ENCODE data around the gene PREX1. TPM values are rescaled to one million over a fixed set of nuclear protein-coding genes. Genes with fewer than 3 reads are reported as not detected.

Gene PREX1
- total and polyA plus RNA-seq, 2 donors (not counting 1 experiment from before 2014, with no cell fraction given): 1.0 to 3.1 TPM

- no peak for DNase-seq (ENCODE audit: low read depth in 2 of 2)
- no peaks in the 10 kb centered on the region for H3K79me2 ChIP-seq (ENCODE audit: control insufficient read depth, insufficient read depth, low read length)
- no peaks in the 10 kb centered on the region for H3K27me3 ChIP-seq (ENCODE audit: control insufficient read depth, insufficient read depth, low read length)
- no peaks in the 10 kb centered on the region for H4K20me1 ChIP-seq (ENCODE audit: control insufficient read depth, extremely low read depth, insufficient read depth, low read length)
- H3K9ac ChIP-seq (ENCODE audit: insufficient read depth, low read length): no peak overlapping the region
- TF ChIP-seq EZH2 (IDR thresholded peaks at IDR 0.05; ENCODE audit: low read length, missing control alignments): no peak
- no peak for TF ChIP-seq CTCF (conservative IDR thresholded peaks at IDR 0.05 in 1 of 2, IDR thresholded peaks at IDR 0.05 in 1 of 2; ENCODE audit: low read depth in 1 of 2, low read length in 2 of 2)
- no peaks in the 10 kb centered on the region for H3K36me3 ChIP-seq (ENCODE audit: control insufficient read depth, insufficient read depth, low read length)
- H3K4me2 ChIP-seq (ENCODE audit: extremely low read depth, insufficient read depth, low read length): no peak overlapping the region
- no peak overlapping the region for H2AFZ ChIP-seq (ENCODE audit: low read length)
- H3K9me3 ChIP-seq (ENCODE audit: control insufficient read depth, insufficient read depth, low read depth, low read length): no peaks in the 10 kb centered on the region
- no peaks in the 10 kb centered on the region for H3K4me1 ChIP-seq (ENCODE audit: control insufficient read depth, extremely low read depth, insufficient read depth, low read length)
- no peak overlapping the region for H3K27ac ChIP-seq (ENCODE audit: insufficient read depth, low read length)
- no peak overlapping the region for H3K4me3 ChIP-seq (replicated peaks in 1 of 4; ENCODE audit: control extremely low read depth in 1 of 4, insufficient read depth in 1 of 4, low read depth in 3 of 4, low read length in 4 of 4)
Observed at GRCh38 chr20:48636301-48636700, 191.5 kb downstream of the PREX1 start.

GRCh38 chr20:48635791-48636267 is 192.0 kb downstream of the PREX1 start:
- H3K4me3 ChIP-seq (replicated peaks in 1 of 4; ENCODE audit: control extremely low read depth in 1 of 4, insufficient read depth in 1 of 4, low read depth in 3 of 4, low read length in 4 of 4): no peak overlapping the region
- H3K4me2 ChIP-seq (ENCODE audit: extremely low read depth, insufficient read depth, low read length): no peak overlapping the region
- H4K20me1 ChIP-seq (ENCODE audit: control insufficient read depth, extremely low read depth, insufficient read depth, low read length): no peaks in the 10 kb centered on the region
- TF ChIP-seq CTCF (conservative IDR thresholded peaks at IDR 0.05 in 1 of 2, IDR thresholded peaks at IDR 0.05 in 1 of 2; ENCODE audit: low read depth in 1 of 2, low read length in 2 of 2): peak; percentile 61 to 85
- TF ChIP-seq EZH2 (IDR thresholded peaks at IDR 0.05; ENCODE audit: low read length, missing control alignments): no peak
- H3K9me3 ChIP-seq (ENCODE audit: control insufficient read depth, insufficient read depth, low read depth, low read length): no peaks in the 10 kb centered on the region
- H3K27me3 ChIP-seq (ENCODE audit: control insufficient read depth, insufficient read depth, low read length): no peaks in the 10 kb centered on the region
- H3K4me1 ChIP-seq (ENCODE audit: control insufficient read depth, extremely low read depth, insufficient read depth, low read length): no peaks in the 10 kb centered on the region
- H3K27ac ChIP-seq (ENCODE audit: insufficient read depth, low read length): no peak overlapping the region
- H3K36me3 ChIP-seq (ENCODE audit: control insufficient read depth, insufficient read depth, low read length): no peaks in the 10 kb centered on the region
- no peaks in the 10 kb centered on the region for H3K79me2 ChIP-seq (ENCODE audit: control insufficient read depth, insufficient read depth, low read length)
- H3K9ac ChIP-seq (ENCODE audit: insufficient read depth, low read length): no peak overlapping the region
- H2AFZ ChIP-seq (ENCODE audit: low read length): no peak overlapping the region
- peak; percentile 35 to 39 for DNase-seq (ENCODE audit: low read depth in 2 of 2)

- H3K4me2 ChIP-seq (ENCODE audit: extremely low read depth, insufficient read depth, low read length): no peak overlapping the region
- no peaks in the 10 kb centered on the region for H3K27me3 ChIP-seq (ENCODE audit: control insufficient read depth, insufficient read depth, low read length)
- no peak overlapping the region for H2AFZ ChIP-seq (ENCODE audit: low read length)
- no peak overlapping the region for H3K9ac ChIP-seq (ENCODE audit: insufficient read depth, low read length)
- no peaks in the 10 kb centered on the region for H3K36me3 ChIP-seq (ENCODE audit: control insufficient read depth, insufficient read depth, low read length)
- TF ChIP-seq CTCF (conservative IDR thresholded peaks at IDR 0.05 in 1 of 2, IDR thresholded peaks at IDR 0.05 in 1 of 2; ENCODE audit: low read depth in 1 of 2, low read length in 2 of 2): no peak
- no peak for TF ChIP-seq EZH2 (IDR thresholded peaks at IDR 0.05; ENCODE audit: low read length, missing control alignments)
- no peak for DNase-seq (ENCODE audit: low read depth in 2 of 2)
- no peak overlapping the region for H3K4me3 ChIP-seq (replicated peaks in 1 of 4; ENCODE audit: control extremely low read depth in 1 of 4, insufficient read depth in 1 of 4, low read depth in 3 of 4, low read length in 4 of 4)
- no peaks in the 10 kb centered on the region for H4K20me1 ChIP-seq (ENCODE audit: control insufficient read depth, extremely low read depth, insufficient read depth, low read length)
- H3K27ac ChIP-seq (ENCODE audit: insufficient read depth, low read length): no peak overlapping the region
- H3K4me1 ChIP-seq (ENCODE audit: control insufficient read depth, extremely low read depth, insufficient read depth, low read length): no peaks in the 10 kb centered on the region
- H3K79me2 ChIP-seq (ENCODE audit: control insufficient read depth, insufficient read depth, low read length): no peaks in the 10 kb centered on the region
- H3K9me3 ChIP-seq (ENCODE audit: control insufficient read depth, insufficient read depth, low read depth, low read length): no peaks in the 10 kb centered on the region
Observed at GRCh38 chr20:48635361-48635760, 192.4 kb downstream of the PREX1 start.

Data from fibroblast of lung (primary cell).